HG02973 (cell line): ENCODE results near the gene AKR7A3.
"Not testable (repeated sequence)": the region's sequence is repeated elsewhere in the genome, so short reads cannot be mapped to it uniquely, and the experiment has no call there.

Experiments
- ATAC-seq: cut with Tn5 transposase; IDR thresholded peaks from one replicate; pipeline ENCODE4 v1.9.1; 2021; ENCODE audit warnings: moderate library complexity; ENCODE audit not compliant: unreplicated experiment

AKR7A3 gene

DNA sequence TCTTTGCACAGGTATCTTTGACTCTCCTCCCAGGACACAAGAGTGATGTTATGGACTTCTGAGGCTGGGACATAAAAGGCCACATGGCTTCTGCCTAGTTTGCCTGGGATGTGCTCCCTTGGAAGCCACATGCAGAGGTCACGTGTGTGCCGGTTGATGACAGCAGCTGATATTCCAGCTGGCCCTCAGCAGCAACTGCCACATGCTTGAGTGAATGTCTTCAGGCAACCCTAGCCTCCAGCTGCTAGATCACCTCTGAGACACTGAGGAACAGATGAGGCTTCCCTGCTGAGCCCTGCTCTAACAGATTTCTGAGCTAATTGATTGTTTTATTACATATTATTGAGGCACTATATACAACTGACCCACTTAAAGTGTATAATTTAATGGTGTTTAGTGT is 11.6 kb upstream of the AKR7A3 start:
- ATAC-seq: no peak

- ATAC-seq: no peak
Measured at GRCh38 chr1:19294638-19295037, 6.1 kb upstream of the AKR7A3 start.

DNA sequence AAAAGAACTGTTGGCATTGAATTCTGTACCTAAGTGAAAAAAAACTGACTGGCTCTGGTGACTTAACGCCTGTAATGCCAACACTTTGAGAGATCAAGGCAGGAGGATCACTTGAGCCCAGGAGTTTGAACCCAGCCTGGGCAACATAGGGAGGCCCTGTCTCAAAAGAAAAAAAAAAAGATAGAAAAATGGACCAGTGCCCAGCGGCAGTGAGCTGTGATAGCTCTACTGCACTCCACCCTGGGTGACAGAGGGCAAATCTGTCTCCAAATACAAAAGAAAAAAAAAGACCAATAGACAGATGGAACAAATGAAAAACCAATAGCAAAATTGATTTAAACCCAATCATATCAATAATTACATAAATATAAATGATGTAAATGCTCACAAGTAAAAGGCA is 674 bp upstream of the AKR7A3 start:
- no peak for ATAC-seq

- ATAC-seq: no peak
Measured at GRCh38 chr1:19287436-19288185, 959 bp downstream of the AKR7A3 start.

- not testable (repeated sequence) for ATAC-seq
Measured at GRCh38 chr1:19285807-19286206, 2.8 kb downstream of the AKR7A3 start.

DNA sequence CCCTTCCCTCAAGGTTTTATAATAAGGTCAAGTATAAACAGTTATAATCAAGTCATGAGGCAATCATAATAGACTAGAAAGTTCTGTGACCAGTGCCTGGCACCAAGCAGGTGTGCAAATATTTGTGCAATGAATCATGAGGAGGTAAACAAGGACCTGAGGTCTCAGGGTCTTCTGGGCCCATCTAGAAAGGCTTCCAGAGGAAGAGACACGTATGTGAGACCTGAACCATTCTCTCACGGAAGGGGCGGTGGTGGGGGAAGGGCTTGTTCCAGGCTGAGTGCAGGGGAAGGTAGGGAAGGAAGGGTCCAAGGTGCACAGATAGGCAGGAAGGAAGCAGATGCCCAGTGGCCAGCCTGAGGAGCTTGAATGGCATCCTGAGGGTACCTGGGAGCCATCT is 3.2 kb downstream of the AKR7A3 start:
- not testable (repeated sequence) for ATAC-seq

DNA sequence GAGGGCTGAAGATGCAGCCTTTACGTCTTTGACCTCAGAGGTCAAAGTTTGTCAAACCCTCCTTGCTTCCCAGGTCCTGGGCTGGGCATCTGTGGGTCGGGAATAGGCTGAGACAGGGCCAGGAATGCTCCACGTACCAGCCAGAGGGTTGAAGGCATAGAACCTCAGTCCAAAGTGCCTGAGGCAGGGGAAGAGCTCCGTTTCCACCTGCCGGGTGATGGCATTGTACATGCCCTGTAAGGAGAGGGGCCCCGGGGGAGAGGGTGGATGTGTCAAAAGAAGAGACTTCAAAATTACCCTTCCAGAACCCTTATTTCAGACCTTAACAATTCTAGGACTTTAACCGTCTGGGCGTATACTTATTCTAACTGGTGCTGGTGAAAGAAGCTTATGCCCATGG is 3.7 kb downstream of the AKR7A3 start:
- ATAC-seq: no peak

DNA sequence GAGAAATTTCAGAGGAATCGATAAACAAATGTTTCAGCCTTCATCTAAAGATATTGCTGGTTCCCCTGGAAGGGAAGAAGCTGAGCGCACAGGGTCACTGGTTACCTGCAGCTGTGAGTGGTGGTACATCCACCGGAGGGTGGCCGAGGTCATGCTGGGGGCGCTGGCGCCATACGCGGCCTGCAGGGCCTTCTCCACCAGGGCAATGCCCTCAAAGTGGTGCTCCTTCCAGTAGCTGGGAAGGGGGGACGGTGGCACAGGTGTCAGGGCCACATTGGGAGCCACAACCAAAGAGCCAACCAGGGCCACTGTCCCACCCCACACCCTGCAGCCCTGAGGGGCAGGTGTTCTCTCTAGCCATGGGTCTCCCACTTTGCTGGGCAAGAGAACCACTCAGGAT is 4.7 kb downstream of the AKR7A3 start:
- ATAC-seq: no peak

GRCh38 chr1:19274636-19275035 is 13.9 kb downstream of the AKR7A3 start:
- ATAC-seq: no peak

DNA sequence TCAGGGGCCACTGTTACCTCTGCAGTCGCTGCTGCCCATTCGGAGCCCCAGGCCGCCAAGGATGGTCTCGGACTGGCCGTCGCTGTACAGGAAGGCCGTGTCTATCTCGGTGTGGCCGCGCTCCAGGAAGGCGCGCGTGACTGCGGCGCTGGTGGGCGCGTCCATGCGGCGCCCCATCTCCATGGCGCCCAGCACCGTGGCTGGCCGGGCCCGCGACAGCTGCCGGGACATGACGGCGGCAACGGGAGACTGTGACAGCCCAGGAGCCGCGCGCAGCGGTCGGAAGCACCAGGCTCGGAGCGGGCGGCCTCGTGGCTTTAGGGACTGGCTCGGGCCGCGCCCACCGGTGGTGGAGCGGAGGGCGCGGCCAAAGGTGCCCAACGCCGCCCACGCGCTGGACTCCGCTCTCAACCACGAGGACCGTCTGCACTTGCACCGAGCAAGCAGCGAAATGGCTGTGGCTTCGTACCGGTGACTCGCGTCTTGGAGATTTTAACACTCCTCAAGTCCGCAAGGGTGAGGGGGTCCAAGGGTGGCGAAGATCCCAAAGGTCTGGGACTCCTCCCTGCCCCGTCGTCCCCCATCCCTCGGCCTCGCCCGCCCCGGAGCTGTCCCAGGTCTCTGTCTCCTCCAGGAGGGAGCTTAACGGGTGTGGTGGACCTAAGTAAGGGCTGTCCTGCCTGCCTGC is 14.6 kb downstream of the AKR7A3 start:
- not testable (repeated sequence) for ATAC-seq

GRCh38 chr1:19273106-19273843 is 15.3 kb downstream of the AKR7A3 start:
- no peak for ATAC-seq

DNA sequence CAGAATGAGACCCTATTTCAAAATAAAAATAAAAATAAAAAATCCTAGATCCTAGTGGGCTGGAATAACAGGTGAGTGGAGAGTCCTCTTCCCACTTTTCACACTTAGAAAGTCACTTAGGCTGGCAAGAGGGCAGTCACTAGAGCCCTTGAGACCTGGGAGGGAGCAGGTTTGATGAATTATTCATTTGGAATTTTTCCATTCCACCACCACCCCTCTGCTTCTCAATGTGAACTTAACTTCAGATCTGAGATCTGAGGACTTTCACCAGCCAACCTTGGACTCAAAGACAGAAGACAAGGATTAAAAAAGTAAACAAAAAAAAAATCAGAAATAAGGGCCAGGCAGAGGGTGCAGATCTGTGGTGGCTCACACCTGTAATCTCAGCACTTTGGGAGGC is 16.5 kb downstream of the AKR7A3 start:
- no peak for ATAC-seq

GRCh38 chr1:19270343-19270730 is 18.2 kb downstream of the AKR7A3 start:
- not testable (repeated sequence) for ATAC-seq

GRCh38 chr1:19269427-19270342 is 18.9 kb downstream of the AKR7A3 start:
- ATAC-seq: not testable (repeated sequence)

DNA sequence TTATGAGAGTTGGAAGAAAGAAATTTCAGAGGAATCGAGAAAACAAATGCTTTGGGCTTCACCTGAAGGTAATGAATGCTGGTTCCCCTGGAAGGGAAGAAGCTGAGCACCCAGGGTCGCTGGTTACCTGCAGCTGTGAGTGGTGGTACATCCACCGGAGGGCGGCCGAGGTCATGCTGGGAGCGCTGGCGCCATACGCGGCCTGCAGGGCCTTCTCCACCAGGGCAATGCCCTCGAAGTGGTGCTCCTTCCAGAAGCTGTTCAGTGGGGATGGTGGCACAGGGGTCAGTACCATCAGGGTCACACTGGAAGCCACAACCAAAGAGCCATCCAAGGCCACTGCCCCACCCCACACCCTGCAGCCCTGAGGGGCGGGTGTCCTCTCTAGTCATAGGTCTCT is 20.1 kb downstream of the AKR7A3 start:
- ATAC-seq: no peak

- ATAC-seq: no peak
Measured at GRCh38 chr1:19262744-19263143, 25.8 kb downstream of the AKR7A3 start.

GRCh38 chr1:19262047-19262446 is 26.5 kb downstream of the AKR7A3 start:
- ATAC-seq: no peak

- no peak for ATAC-seq
Measured at GRCh38 chr1:19260211-19261138, 28.1 kb downstream of the AKR7A3 start.

DNA sequence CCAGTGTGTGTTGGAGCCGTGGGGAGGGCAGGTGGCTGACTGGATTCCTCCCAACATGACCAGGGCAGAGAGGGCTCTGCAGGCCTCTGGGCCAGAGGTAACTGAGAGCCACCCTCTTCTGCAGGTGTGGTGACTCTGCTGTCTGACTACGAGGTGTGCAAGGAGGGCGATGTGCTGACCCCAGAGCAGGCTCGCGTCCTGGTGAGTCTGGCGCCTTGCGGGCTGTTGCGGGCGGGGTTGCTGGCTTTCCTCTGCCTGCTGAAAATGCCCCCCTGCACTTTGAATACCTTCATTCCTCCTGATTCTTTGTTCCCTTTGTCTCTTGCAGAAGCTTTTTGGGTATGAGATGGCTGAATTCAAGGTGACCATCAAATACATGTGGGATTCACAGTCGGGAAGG is 30.2 kb downstream of the AKR7A3 start:
- ATAC-seq: no peak
